Stimulated activated CD8-positive, alpha-beta memory T cell treated with anti-CD3 and anti-CD28 coated beads, Interleukin-15, amount 100 ng/mL, for 4 hours (primary cell): Measurements from ENCODE around the gene HOXB2.

Experiments
- DNase-seq, 2 donors: peaks; one replicate each; pipeline ENCODE4 v3.0.0-alpha.2; 2020; ENCODE audit warnings: low read depth in 2 of 2

The HOXB2 gene

GRCh38 chr17:48565925-48566710, 21.2 kb upstream of the HOXB2 start:
- DNase-seq, result no peak

- DNase-seq, result no peak
Observed at GRCh38 chr17:48565022-48565554, 20.2 kb upstream of the HOXB2 start.

GRCh38 chr17:48564188-48565021, 19.5 kb upstream of the HOXB2 start:
- DNase-seq, result no peak

- DNase-seq, result no peak
Observed at GRCh38 chr17:48563867-48564187, 18.9 kb upstream of the HOXB2 start.

- no peak for DNase-seq
Observed at GRCh38 chr17:48563385-48563838, 18.5 kb upstream of the HOXB2 start.

GRCh38 chr17:48562934-48563333, 18.0 kb upstream of the HOXB2 start:
- DNase-seq, result no peak

GRCh38 chr17:48561884-48562810, 17.2 kb upstream of the HOXB2 start:
- no peak for DNase-seq

- DNase-seq, result no peak
Observed at GRCh38 chr17:48559840-48560817, 15.2 kb upstream of the HOXB2 start.

GRCh38 chr17:48559122-48559839, 14.4 kb upstream of the HOXB2 start:
- DNase-seq, result no peak

- DNase-seq, result no peak
Observed at GRCh38 chr17:48558831-48559121, 13.9 kb upstream of the HOXB2 start.

- DNase-seq, result no peak
Observed at GRCh38 chr17:48558057-48558830, 13.3 kb upstream of the HOXB2 start.

- DNase-seq, result no peak
Observed at GRCh38 chr17:48556576-48557401, 11.9 kb upstream of the HOXB2 start.

GRCh38 chr17:48556229-48556575, 11.3 kb upstream of the HOXB2 start:
- DNase-seq, result no peak

GRCh38 chr17:48555258-48556228, 10.6 kb upstream of the HOXB2 start:
- DNase-seq, result no peak

- no peak for DNase-seq
Observed at GRCh38 chr17:48554412-48555257, 9.7 kb upstream of the HOXB2 start.

- no peak for DNase-seq
Observed at GRCh38 chr17:48553826-48554225, 8.9 kb upstream of the HOXB2 start.
